Hematopoietic multipotent progenitor cell treated with erythropoietin and hydrocortisone succinate and interleukin-3 and kit ligand, for 15 days (in vitro differentiated cells): ENCODE data around the gene MYO5B.

Source experiments
- DNase-seq: peaks from one replicate; pipeline ENCODE4 v3.0.0-alpha.2; 2015; ENCODE audit warnings: low spot score

The MYO5B gene

GRCh38 chr18:49884959-49885358 is 310.0 kb downstream of the MYO5B start:
- DNase-seq = no peak

GRCh38 chr18:49884465-49884864 is 310.5 kb downstream of the MYO5B start:
- DNase-seq = no peak

GRCh38 chr18:49880661-49881060 is 314.3 kb downstream of the MYO5B start:
- DNase-seq = no peak

GRCh38 chr18:49879271-49879580 is 315.7 kb downstream of the MYO5B start:
- no peak for DNase-seq

GRCh38 chr18:49878567-49879270 is 316.2 kb downstream of the MYO5B start:
- DNase-seq = no peak

- DNase-seq = no peak
Observed at GRCh38 chr18:49878015-49878414, 316.9 kb downstream of the MYO5B start.

GRCh38 chr18:49876536-49876935 is 318.4 kb downstream of the MYO5B start:
- DNase-seq = no peak

GRCh38 chr18:49875783-49876182 is 319.2 kb downstream of the MYO5B start:
- DNase-seq = no peak

- DNase-seq = no peak
Observed at GRCh38 chr18:49875155-49875554, 319.8 kb downstream of the MYO5B start.

GRCh38 chr18:49874238-49874637 is 320.7 kb downstream of the MYO5B start:
- DNase-seq = no peak

GRCh38 chr18:49869354-49869753 is 325.6 kb downstream of the MYO5B start:
- no peak for DNase-seq

- DNase-seq = no peak
Observed at GRCh38 chr18:49866680-49867079, 328.3 kb downstream of the MYO5B start.

GRCh38 chr18:49865401-49865800 is 329.5 kb downstream of the MYO5B start:
- DNase-seq = no peak

- no peak for DNase-seq
Observed at GRCh38 chr18:49863769-49864621, 331.0 kb downstream of the MYO5B start.

- DNase-seq = no peak
Observed at GRCh38 chr18:49862656-49863385, 332.1 kb downstream of the MYO5B start.

GRCh38 chr18:49861659-49862058 is 333.3 kb downstream of the MYO5B start:
- peak; percentile 14 for DNase-seq

GRCh38 chr18:49859725-49860124 is 335.2 kb downstream of the MYO5B start:
- DNase-seq = no peak

- no peak for DNase-seq
Observed at GRCh38 chr18:49859021-49859359, 336.0 kb downstream of the MYO5B start.

- peak; percentile 65 for DNase-seq
Observed at GRCh38 chr18:49858309-49859020, 336.5 kb downstream of the MYO5B start.

- DNase-seq = no peak
Observed at GRCh38 chr18:49857708-49858107, 337.2 kb downstream of the MYO5B start.

- DNase-seq = no peak
Observed at GRCh38 chr18:49856496-49856895, 338.5 kb downstream of the MYO5B start.

- no peak for DNase-seq
Observed at GRCh38 chr18:49855711-49856415, 339.1 kb downstream of the MYO5B start.
